Adrenal gland (tissue), 5 donors: ENCODE measurements around the gene LRFN2.

Experiments used
- POLR2A ChIP-seq, 2 donors: fragments of 450-650 bp; IDR thresholded peaks; one replicate each; pipeline ENCODE4 v1.6.1; 2017; ENCODE audit warnings: antibody characterized with exemption in 2 of 2, mild to moderate bottlenecking in 2 of 2, moderate library complexity in 1 of 2
- TF ChIP-seq, protein P1 (sequence below), 6 experiments: fragments of 450-650 bp in 4 of 6; fragments of 200-600 bp in 2 of 6; sonication (generic) in 1 of 6; IDR thresholded peaks; 1 replicate in 5 of 6; 2 replicates in 1 of 6; pipeline versions ENCODE4 v1.5.1 to v1.8.0; 2016 to 2021; ENCODE audit warnings: antibody characterized with exemption in 6 of 6, mild to moderate bottlenecking in 2 of 6, moderate library complexity in 1 of 6
- donor health status: DM: no; HTN: no; CAD: no.

DNA sequence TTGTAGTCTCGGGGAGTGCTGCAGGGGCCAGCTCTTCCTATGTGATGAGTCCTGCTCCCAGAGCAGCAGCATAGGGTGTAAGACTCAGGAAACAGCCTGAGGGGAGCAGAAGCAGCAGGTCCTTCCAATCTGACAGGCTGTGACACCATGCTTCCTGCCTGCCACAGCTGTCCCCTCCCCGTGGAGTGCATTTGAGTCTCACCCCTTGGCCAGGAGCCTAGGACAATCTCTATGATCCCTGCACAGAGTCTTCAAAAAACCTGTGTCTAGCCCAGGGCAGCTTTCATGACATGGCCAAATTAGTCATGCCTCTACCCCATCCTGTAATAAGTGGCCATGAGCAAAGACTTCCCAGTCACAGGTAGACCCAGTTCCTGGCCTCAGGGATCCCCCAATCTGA lies 23.1 kb upstream of the LRFN2 start:
- TF ChIP-seq, protein P1, sequence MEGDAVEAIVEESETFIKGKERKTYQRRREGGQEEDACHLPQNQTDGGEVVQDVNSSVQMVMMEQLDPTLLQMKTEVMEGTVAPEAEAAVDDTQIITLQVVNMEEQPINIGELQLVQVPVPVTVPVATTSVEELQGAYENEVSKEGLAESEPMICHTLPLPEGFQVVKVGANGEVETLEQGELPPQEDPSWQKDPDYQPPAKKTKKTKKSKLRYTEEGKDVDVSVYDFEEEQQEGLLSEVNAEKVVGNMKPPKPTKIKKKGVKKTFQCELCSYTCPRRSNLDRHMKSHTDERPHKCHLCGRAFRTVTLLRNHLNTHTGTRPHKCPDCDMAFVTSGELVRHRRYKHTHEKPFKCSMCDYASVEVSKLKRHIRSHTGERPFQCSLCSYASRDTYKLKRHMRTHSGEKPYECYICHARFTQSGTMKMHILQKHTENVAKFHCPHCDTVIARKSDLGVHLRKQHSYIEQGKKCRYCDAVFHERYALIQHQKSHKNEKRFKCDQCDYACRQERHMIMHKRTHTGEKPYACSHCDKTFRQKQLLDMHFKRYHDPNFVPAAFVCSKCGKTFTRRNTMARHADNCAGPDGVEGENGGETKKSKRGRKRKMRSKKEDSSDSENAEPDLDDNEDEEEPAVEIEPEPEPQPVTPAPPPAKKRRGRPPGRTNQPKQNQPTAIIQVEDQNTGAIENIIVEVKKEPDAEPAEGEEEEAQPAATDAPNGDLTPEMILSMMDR (IDR thresholded peaks at IDR 0.05), result no peak
- no peak for TF ChIP-seq POLR2A (IDR thresholded peaks at IDR 0.05)
